DND-41 (cell line): Measurements from ENCODE around the gene CYP4A22.

Experiments
- ATAC-seq: fragments of 200-7000 bp; cut with Tn5 transposase; 3 replicates; pipeline ENCODE4 v1.9.1; 2021; ENCODE audit warnings: low read depth; ENCODE audit not compliant: insufficient read depth
- DNase-seq: peaks from one replicate; pipeline ENCODE4 v3.0.0-alpha.2; 2020
- H2AFZ ChIP-seq: 2 replicates; pipeline ENCODE4 v1.6.0; 2012; ENCODE audit warnings: low read depth, low read length
- H3K27ac ChIP-seq: 2 replicates; pipeline ENCODE4 v1.5.1; 2012; ENCODE audit warnings: low read length, inconsistent platforms
- H3K27me3 ChIP-seq: fragments of 200-600 bp; sonication (generic); 2 replicates; pipeline ENCODE4 v1.6.0; 2012; ENCODE audit warnings: low read length, mild to moderate bottlenecking, inconsistent platforms; ENCODE audit not compliant: insufficient read depth, poor library complexity
- H3K36me3 ChIP-seq: 2 replicates; pipeline ENCODE4 v1.5.1; 2012; ENCODE audit warnings: low read length, inconsistent platforms; ENCODE audit not compliant: insufficient read depth
- H3K4me1 ChIP-seq: 2 replicates; pipeline ENCODE4 v1.5.1; 2012; ENCODE audit warnings: mild to moderate bottlenecking, low read length; ENCODE audit not compliant: insufficient read depth
- H3K4me2 ChIP-seq: 2 replicates; pipeline ENCODE4 v1.6.0; 2012; ENCODE audit warnings: mild to moderate bottlenecking, moderate library complexity, low read length, inconsistent platforms; ENCODE audit not compliant: insufficient read depth
- H3K4me3 ChIP-seq, 2 experiments: fragments of 200-600 bp in 1 of 2; shearing (Covaris generic) in 1 of 2; 2 replicates each; pipeline ENCODE4 v1.5.1; 2012 to 2016; ENCODE audit warnings: inconsistent platforms in 2 of 2, low read length in 2 of 2, mild to moderate bottlenecking in 2 of 2, low read depth in 1 of 2, moderate library complexity in 1 of 2
- H3K79me2 ChIP-seq: 2 replicates; pipeline ENCODE4 v1.6.0; 2012; ENCODE audit warnings: low read length, inconsistent platforms; ENCODE audit not compliant: insufficient read depth
- H3K9ac ChIP-seq: 2 replicates; pipeline ENCODE4 v1.6.0; 2012; ENCODE audit warnings: low read depth, mild to moderate bottlenecking, inconsistent platforms, low read length, moderate library complexity
- H3K9me3 ChIP-seq: 2 replicates; pipeline ENCODE4 v1.5.1; 2012; ENCODE audit warnings: low read length, moderate library complexity, mild to moderate bottlenecking, inconsistent platforms; ENCODE audit not compliant: insufficient read depth, severe bottlenecking
- H4K20me1 ChIP-seq: 2 replicates; pipeline ENCODE4 v1.6.0; 2012; ENCODE audit warnings: low read length; ENCODE audit not compliant: insufficient read depth
- CTCF ChIP-seq: IDR thresholded peaks from 2 replicates; pipeline ENCODE4 v1.5.1; 2012; ENCODE audit warnings: borderline replicate concordance, low read length, moderate library complexity, mild to moderate bottlenecking; ENCODE audit not compliant: poor library complexity, severe bottlenecking; ENCODE audit errors: extremely low read depth
- EZH2 ChIP-seq: IDR thresholded peaks from 3 replicates; pipeline ENCODE4 v1.6.1; 2012; ENCODE audit warnings: borderline replicate concordance, low read depth, mild to moderate bottlenecking, moderate library complexity, low read length, inconsistent platforms; ENCODE audit not compliant: severe bottlenecking

Gene CYP4A22

DNA sequence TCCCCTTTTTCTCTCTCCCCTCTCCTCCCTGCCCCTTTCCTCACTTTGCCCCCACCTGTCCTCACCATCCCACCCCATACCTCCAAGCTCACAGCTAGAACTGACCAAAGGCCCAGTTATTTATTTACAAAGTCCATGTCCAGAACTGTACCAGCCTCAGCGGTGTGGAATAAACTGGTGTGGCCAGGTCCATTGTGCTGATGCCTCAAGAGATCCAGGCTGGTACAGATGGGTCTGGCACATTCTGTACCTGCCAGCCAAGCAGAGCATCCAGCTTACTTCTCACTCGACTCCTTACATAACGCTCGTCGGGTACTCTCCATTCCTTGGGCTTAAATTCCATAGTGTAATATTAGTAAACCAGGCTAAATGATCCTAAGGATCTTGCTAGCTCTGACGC is 40.8 kb downstream of the CYP4A22 start:
- Histone ChIP-seq H3K9me3 (no peaks in the 10 kb centered on the region), H3K9ac (no peak overlapping the region), H3K36me3 (no peaks in the 10 kb centered on the region), H3K79me2 (no peaks in the 10 kb centered on the region), H2AFZ (no peak overlapping the region), H3K4me3 (no peak overlapping the region), H3K4me1 (peaks cover 13% of the 10 kb centered on the region), H3K27me3 (no peaks in the 10 kb centered on the region), H3K27ac (no peak overlapping the region), H3K4me2 (no peak overlapping the region), H4K20me1 (no peaks in the 10 kb centered on the region)
- no peak for TF ChIP-seq EZH2
- TF ChIP-seq CTCF, result no peak
- DNase-seq, result no peak
- no peak for ATAC-seq

DNA sequence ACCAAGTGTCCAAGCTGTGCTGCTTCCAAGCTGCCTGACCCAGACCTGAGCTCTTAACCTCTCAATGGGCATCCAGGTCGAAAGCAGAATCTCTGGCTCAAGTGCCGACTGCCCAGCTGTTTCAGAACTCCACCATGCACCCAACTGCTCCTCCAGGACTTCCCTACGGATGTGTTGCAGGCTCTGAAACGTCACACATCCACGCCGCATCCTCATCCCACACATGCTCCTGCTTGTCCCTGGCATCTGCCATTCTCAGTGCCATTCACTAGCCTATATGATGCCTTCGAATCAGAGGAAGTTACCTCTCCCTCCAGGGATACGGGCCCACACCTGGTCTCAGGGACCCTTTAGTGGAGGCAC is 41.4 kb downstream of the CYP4A22 start:
- Histone ChIP-seq H2AFZ (peak overlapping the region; percentile 55), H3K79me2 (no peaks in the 10 kb centered on the region), H3K27ac (no peak overlapping the region), H3K27me3 (no peaks in the 10 kb centered on the region), H3K4me1 (peaks cover 13% of the 10 kb centered on the region), H3K4me2 (peak overlapping the region; percentile 75), H3K36me3 (no peaks in the 10 kb centered on the region), H4K20me1 (no peaks in the 10 kb centered on the region), H3K9me3 (no peaks in the 10 kb centered on the region), H3K9ac (no peak overlapping the region), H3K4me3 (peak overlapping the region in 1 of 2 experiments; percentile 53; a peak in 2 of 4 replicates)
- TF ChIP-seq EZH2, result no peak
- no peak for TF ChIP-seq CTCF
- no peak for DNase-seq
- ATAC-seq, result no peak

DNA sequence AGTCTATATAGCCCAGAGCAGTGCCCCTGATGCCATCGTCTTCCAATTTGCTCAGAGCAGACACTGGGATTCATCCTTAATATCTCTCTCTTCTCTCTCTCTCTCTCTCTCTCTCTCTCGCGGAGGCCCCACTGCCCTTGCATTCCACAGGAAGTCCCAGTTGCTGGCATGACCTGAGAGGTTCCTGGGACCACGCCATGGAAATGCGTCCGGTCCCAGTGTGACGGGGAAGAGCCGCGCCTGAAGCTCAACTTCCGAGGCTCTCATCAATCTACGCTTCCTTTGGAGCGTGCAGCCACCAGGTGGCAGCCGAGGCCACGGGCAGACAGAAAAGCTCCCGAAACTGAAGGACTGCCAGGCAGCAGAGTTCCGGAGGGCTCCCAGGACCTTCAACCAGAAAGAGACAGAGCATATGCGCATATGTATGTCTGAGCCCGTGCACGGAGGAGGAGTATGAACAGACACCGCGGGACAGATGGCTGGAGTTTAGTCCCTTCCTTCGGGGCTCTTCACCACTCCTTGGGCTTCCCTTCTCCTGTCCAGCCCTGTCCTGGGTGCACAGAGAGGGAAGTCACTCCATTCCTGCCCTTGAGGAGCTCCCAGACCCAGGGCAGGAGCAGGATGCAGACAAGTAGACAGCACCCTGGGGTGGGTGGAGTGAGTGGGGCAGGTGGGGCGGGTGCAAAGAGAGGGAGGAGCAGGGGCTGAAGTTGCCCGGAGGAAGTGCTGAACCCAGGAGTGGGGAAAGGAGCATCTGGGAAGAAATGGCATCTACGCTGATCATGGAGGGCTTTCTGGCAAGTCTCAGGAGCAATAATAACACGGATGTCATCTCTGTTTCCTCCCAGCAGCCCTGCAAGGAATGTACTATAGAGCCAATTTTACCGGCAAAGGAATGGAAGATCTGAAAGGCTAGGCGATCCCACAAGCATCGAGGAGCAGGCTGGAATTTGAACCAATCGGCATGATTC is 42.1 kb downstream of the CYP4A22 start:
- Histone ChIP-seq H3K79me2 (no peaks in the 10 kb centered on the region), H2AFZ (peak overlapping the region; percentile 80), H3K4me3 (peak overlapping the region in 1 of 2 experiments; percentile 53; a peak in 2 of 4 replicates), H3K27me3 (no peaks in the 10 kb centered on the region), H3K4me1 (peaks cover 13% of the 10 kb centered on the region), H3K9ac (peak overlapping the region; percentile 42), H3K36me3 (no peaks in the 10 kb centered on the region), H3K9me3 (no peaks in the 10 kb centered on the region), H3K4me2 (peak overlapping the region; percentile 75), H3K27ac (no peak overlapping the region), H4K20me1 (no peaks in the 10 kb centered on the region)
- peak; percentile 93 for TF ChIP-seq CTCF
- no peak for TF ChIP-seq EZH2
- ATAC-seq (peak; percentile 86), DNase-seq (peak; percentile 89)
